K562 (cell line): ENCODE data around the gene PNMA8C. TPM values are rescaled to one million over a fixed set of nuclear protein-coding genes. Genes with fewer than 3 reads are reported as not detected.

Source experiments
- AFF4 ChIP-seq: sonication (generic); formaldehyde crosslinking; IDR thresholded peaks from 2 replicates; pipeline ENCODE4 v1.8.0; 2023; ENCODE audit warnings: mild to moderate bottlenecking, missing genetic modification reagents
- ARID1B ChIP-seq: fragments of 450-650 bp; IDR thresholded peaks from 2 replicates; pipeline ENCODE4 v1.6.1; 2016; ENCODE audit warnings: antibody characterized with exemption, mild to moderate bottlenecking, inconsistent platforms
- ATF1 ChIP-seq, 2 experiments: fragments of 450-650 bp in 1 of 2; IDR thresholded peaks; 2 replicates each; pipeline ENCODE4 v1.6.1; 2016; ENCODE audit warnings: missing compliant biosample characterization in 1 of 2, missing genetic modification characterization in 1 of 2
- CHD4 ChIP-seq: fragments of 200-600 bp; sonication (generic); IDR thresholded peaks from 3 replicates; pipeline ENCODE4 v1.6.1; 2012; ENCODE audit warnings: low read depth, mild to moderate bottlenecking, mixed read lengths, low read length, inconsistent platforms; ENCODE audit not compliant: insufficient read depth, insufficient replicate concordance, poor library complexity, severe bottlenecking
- ESRRA ChIP-seq: fragments of 450-650 bp; IDR thresholded peaks from 2 replicates; pipeline ENCODE4 v1.6.1; 2014; ENCODE audit warnings: low read depth, mild to moderate bottlenecking, moderate library complexity, borderline replicate concordance
- HBP1 ChIP-seq: fragments of 450-650 bp; formaldehyde crosslinking; IDR thresholded peaks from 2 replicates; pipeline ENCODE4 v1.4.0; 2022; ENCODE audit warnings: missing genetic modification characterization
- MNT ChIP-seq, 2 experiments: fragments of 450-650 bp; conservative IDR thresholded peaks; 2 replicates each; pipeline ENCODE4 v1.6.1; 2017; ENCODE audit warnings: mild to moderate bottlenecking in 2 of 2, moderate library complexity in 2 of 2
- PREB ChIP-seq: sonication (generic); formaldehyde crosslinking; IDR thresholded peaks from 2 replicates; pipeline ENCODE4 v1.8.1; 2023; ENCODE audit warnings: mild to moderate bottlenecking, missing genetic modification reagents
- RBFOX2 ChIP-seq: fragments of 200-400 bp; formaldehyde crosslinking; IDR thresholded peaks from 2 replicates; pipeline ENCODE4 v1.6.1; 2017; ENCODE audit warnings: low read depth, mild to moderate bottlenecking, low read length, moderate library complexity
- STAT5B ChIP-seq: fragments of 250-450 bp; sonication (Bioruptor Pico); IDR thresholded peaks from 2 replicates; pipeline ENCODE4 v1.8.0; 2021; ENCODE audit warnings: mild to moderate bottlenecking, inconsistent platforms
- TEAD2 ChIP-seq: fragments of 450-650 bp; IDR thresholded peaks from 2 replicates; pipeline ENCODE4 v1.6.1; 2016; ENCODE audit warnings: missing genetic modification characterization, control low read depth, missing compliant biosample characterization
- YY1 ChIP-seq, 3 experiments: IDR thresholded peaks; 2 replicates each; pipeline ENCODE4 v1.6.1; 2011; ENCODE audit warnings: low read length in 2 of 3, mild to moderate bottlenecking in 2 of 3, moderate library complexity in 2 of 3, borderline replicate concordance in 1 of 3, control low read depth in 1 of 3, low read depth in 1 of 3; ENCODE audit not compliant: insufficient read depth in 3 of 3, insufficient replicate concordance in 2 of 3, control insufficient read depth in 1 of 3, insufficient read length in 1 of 3; ENCODE audit errors: extremely low read depth in 1 of 3
- ZBTB33 ChIP-seq: sonication (generic); formaldehyde crosslinking; IDR thresholded peaks from 2 replicates; pipeline ENCODE4 v1.8.1; 2023; ENCODE audit warnings: mild to moderate bottlenecking, missing genetic modification reagents
- ZNF146 ChIP-seq: IDR thresholded peaks from one replicate; pipeline ENCODE4 v1.6.1; 2018; ENCODE audit warnings: missing compliant biosample characterization; ENCODE audit not compliant: unreplicated experiment
- ZNF717 ChIP-seq: fragments of 250-450 bp; sonication (Bioruptor Pico); IDR thresholded peaks from 2 replicates; pipeline ENCODE4 v1.5.0; 2021
- polyA plus RNA-seq, 8 experiments: library from polyadenylated mRNA; depleted of rRNA in 4 of 8; stranded (reverse) in 5 of 8; unstranded in 3 of 8; fragments of >200 nt; fragmentation: Nextera tagmentation in 2 of 8; fragmentation: Illumina TruSeq in 1 of 8; extraction: Ambion mirVana in 2 of 8; extraction: Trizol in 1 of 8; gene quantifications; 2 replicates each; pipeline versions ENCODE4 v1.2.1 to v1.2.3, GENCODE V29; 2011 to 2014; ENCODE audit warnings: inconsistent platforms in 1 of 8, missing spikeins in 1 of 8
- total RNA-seq, 7 experiments: library from RNA; depleted of rRNA in 6 of 7; stranded (reverse); fragments of >200 nt in 6 of 7; fragmentation: Illumina TruSeq in 2 of 7; extraction: Trizol in 2 of 7; gene quantifications; 2 replicates each; pipeline versions ENCODE4 v1.2.1 to v1.2.3, GENCODE V29; 2011 to 2021; ENCODE audit warnings: low replicate concordance in 1 of 7

PNMA8C gene
- total and polyA plus RNA-seq, 9 of the 15 experiments (the other 6 are each of a cell fraction or from before 2014, with no cell fraction given) = 0.04 to 0.05 (median 0.05) TPM; not detected in 6

GRCh38 chr19:46404753-46405468, 23.8 kb downstream of the PNMA8C start (continued):
- TF ChIP-seq MNT (conservative IDR thresholded peaks at IDR 0.05) (peak; percentile 28 to 40; a peak in 1 of 4 replicates), HBP1 (no peak), ESRRA (no peak), STAT5B (CRISPR knock-in tag) (no peak), CHD4 (no peak), RBFOX2 (peak; percentile 44; the same call in 1 of the 2 replicates), AFF4 (CRISPR knock-in tag) (no peak), PREB (no peak), TEAD2 (tag) (no peak), YY1 (IDR thresholded peaks at IDR 0.05; ENCODE audit: borderline replicate concordance in 1 of 3, control insufficient read depth in 1 of 3, extremely low read depth in 1 of 3, insufficient read depth in 3 of 3, insufficient read length in 1 of 3, insufficient replicate concordance in 2 of 3, low read depth in 1 of 3, low read length in 2 of 3) (peak in 1 of 3 experiments; percentile 17), ZBTB33 (CRISPR knock-in tag) (0 out of 2 replicates have a peak, but pooled peaks have one; percentile 9), ARID1B (peak; percentile 45), ZNF717 (no peak), ZNF146 (CRISPR knock-in tag) (no peak), ATF1 (CRISPR knock-in tag; IDR thresholded peaks at IDR 0.05) (no peak), ATF1 (tag; IDR thresholded peaks at IDR 0.05) (0 out of 2 replicates have a peak, but pooled peaks have one; percentile 48)
